Measurements from ENCODE around the gene CHTF18. TPM values are rescaled to one million over a fixed set of nuclear protein-coding genes. Genes with fewer than 3 reads are reported as not detected.

Gene CHTF18
- total RNA-seq, 1 donor from 2014 or later: 4.9 TPM

DNA sequence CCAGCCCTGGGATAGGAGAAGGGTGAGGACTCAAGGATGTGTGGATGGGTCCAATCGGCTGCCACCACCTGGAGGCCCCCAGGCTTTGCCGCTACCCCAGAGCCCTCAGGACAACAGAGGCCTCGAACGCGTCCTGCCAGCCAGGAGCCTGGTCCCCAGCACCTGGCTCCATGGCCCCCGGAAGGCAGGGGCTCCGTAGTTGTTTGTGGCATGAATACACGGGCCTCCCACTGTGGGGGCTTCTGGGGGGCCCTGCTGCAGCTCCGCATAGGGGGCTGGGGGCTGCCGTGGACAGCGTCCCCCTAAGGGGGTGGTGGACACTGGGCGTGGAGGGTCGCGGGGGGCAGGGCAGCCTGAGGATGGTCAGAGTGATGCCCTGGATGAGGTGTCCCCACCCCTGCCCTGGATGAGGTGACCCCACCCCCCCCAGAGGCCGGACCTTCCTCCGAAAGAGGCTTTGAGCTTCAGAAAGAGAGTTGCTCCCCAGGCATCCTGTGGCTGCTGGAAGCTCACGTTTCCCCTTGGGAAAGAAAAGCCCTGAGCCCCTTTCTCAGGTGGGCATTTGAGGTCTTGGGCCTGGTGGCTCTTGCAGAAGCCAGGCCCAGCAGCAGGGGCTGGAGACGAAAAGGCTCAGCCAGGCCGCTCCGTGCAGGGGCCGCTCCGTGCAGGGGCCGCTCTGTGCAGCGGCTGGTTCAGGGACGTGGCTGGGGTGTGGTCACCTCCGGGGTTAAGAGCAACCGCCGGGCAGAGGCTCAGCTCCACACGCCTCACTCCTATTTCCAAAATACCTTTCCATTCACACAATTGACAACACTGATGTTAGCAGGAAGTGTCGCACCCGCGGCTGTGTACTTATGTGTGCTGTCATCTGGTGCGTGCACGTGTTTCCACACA is 52.4 kb downstream of the CHTF18 start:
- H3K4me3 ChIP-seq: no peak overlapping the region
- H3K27me3 ChIP-seq: no peaks in the 10 kb centered on the region
- H3K4me1 ChIP-seq: no peaks in the 10 kb centered on the region
- H3K27ac ChIP-seq: no peak overlapping the region
- intact Hi-C loops (cut with DNase I): no loop called here
- no peak for TF ChIP-seq POLR2A (IDR thresholded peaks at IDR 0.05)
- no peak for TF ChIP-seq POLR2AphosphoS5 (IDR thresholded peaks at IDR 0.05; ENCODE audit: insufficient read depth in 1 of 2, low read depth in 1 of 2)
- TF ChIP-seq, protein P1, sequence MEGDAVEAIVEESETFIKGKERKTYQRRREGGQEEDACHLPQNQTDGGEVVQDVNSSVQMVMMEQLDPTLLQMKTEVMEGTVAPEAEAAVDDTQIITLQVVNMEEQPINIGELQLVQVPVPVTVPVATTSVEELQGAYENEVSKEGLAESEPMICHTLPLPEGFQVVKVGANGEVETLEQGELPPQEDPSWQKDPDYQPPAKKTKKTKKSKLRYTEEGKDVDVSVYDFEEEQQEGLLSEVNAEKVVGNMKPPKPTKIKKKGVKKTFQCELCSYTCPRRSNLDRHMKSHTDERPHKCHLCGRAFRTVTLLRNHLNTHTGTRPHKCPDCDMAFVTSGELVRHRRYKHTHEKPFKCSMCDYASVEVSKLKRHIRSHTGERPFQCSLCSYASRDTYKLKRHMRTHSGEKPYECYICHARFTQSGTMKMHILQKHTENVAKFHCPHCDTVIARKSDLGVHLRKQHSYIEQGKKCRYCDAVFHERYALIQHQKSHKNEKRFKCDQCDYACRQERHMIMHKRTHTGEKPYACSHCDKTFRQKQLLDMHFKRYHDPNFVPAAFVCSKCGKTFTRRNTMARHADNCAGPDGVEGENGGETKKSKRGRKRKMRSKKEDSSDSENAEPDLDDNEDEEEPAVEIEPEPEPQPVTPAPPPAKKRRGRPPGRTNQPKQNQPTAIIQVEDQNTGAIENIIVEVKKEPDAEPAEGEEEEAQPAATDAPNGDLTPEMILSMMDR (IDR thresholded peaks at IDR 0.05): no peak
- H3K9me3 ChIP-seq: peaks cover 13% of the 10 kb centered on the region
- no peaks in the 10 kb centered on the region for H3K36me3 ChIP-seq
- DNase-seq (ENCODE audit: extremely low spot score in 2 of 2): no peak

DNA sequence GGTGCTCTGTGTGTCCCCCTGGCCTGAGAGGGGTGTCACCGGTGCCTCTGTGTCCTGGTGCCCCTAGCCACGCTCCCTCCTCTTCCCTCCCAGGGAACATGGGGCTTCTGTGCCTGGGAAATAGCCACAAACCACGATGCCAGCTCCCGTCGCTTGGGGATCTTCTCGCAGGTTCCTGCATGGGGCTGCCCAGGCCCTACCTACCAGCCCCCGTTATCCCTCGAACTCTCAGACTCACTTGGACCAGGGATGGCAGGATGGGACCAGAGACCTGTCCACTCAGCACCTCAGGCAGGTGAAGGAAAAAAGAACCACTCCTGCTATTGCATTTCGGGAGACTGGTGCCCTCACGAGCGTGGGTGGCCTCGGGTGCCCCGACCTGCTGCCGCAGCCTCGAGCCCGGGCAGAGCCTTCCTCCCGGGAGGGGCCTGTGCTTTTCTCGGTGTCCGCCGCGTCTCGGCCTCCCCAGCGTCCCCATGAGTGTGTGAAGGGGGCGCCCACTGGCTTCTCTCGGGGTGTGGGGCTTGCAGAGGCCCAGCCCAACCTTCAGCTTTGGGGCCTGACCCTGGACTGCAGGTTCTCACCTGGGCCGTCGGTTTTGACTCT is 53.1 kb downstream of the CHTF18 start:
- intact Hi-C loops (cut with DNase I): no loop called here
- H3K4me1 ChIP-seq: no peaks in the 10 kb centered on the region
- DNase-seq (ENCODE audit: extremely low spot score in 2 of 2): no peak
- peaks cover 5% of the 10 kb centered on the region for H3K9me3 ChIP-seq
- no peaks in the 10 kb centered on the region for H3K27me3 ChIP-seq
- H3K4me3 ChIP-seq: no peak overlapping the region
- no peak for TF ChIP-seq POLR2AphosphoS5 (IDR thresholded peaks at IDR 0.05; ENCODE audit: insufficient read depth in 1 of 2, low read depth in 1 of 2)
- TF ChIP-seq POLR2A (IDR thresholded peaks at IDR 0.05): no peak
- TF ChIP-seq, protein P1 (IDR thresholded peaks at IDR 0.05): no peak
- H3K27ac ChIP-seq: no peak overlapping the region
- H3K36me3 ChIP-seq: no peaks in the 10 kb centered on the region

DNA sequence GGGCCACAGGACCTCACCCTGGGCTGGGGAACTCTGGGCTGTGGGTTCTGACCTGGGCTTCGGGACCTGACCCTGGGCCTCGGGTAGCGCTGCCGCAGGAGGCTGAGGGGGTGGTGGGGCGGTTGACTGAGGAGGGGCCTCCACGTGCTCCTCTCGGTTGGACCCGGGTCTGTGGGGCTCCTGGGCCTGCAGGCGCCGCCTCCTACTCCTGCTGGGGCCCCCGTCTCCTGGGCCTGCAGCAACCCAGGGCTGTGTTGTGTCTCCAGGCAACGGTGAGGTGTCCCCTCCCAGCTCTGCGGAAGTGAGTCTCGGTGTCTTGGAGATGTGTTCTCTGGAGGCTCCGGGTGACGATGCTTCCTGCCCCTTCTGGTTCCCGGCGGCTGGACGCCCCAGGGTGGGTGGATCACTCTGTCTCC is 53.6 kb downstream of the CHTF18 start:
- intact Hi-C loops (cut with DNase I): no loop called here
- no peak for TF ChIP-seq POLR2A (IDR thresholded peaks at IDR 0.05)
- TF ChIP-seq POLR2AphosphoS5 (IDR thresholded peaks at IDR 0.05; ENCODE audit: insufficient read depth in 1 of 2, low read depth in 1 of 2): no peak
- TF ChIP-seq, protein P1 (IDR thresholded peaks at IDR 0.05): no peak
- no peak overlapping the region for H3K27ac ChIP-seq
- no peak overlapping the region for H3K4me3 ChIP-seq
- no peaks in the 10 kb centered on the region for H3K27me3 ChIP-seq
- DNase-seq (ENCODE audit: extremely low spot score in 2 of 2): no peak
- H3K4me1 ChIP-seq: no peaks in the 10 kb centered on the region
- peaks cover under 1% of the 10 kb centered on the region for H3K9me3 ChIP-seq
- H3K36me3 ChIP-seq: no peaks in the 10 kb centered on the region

DNA sequence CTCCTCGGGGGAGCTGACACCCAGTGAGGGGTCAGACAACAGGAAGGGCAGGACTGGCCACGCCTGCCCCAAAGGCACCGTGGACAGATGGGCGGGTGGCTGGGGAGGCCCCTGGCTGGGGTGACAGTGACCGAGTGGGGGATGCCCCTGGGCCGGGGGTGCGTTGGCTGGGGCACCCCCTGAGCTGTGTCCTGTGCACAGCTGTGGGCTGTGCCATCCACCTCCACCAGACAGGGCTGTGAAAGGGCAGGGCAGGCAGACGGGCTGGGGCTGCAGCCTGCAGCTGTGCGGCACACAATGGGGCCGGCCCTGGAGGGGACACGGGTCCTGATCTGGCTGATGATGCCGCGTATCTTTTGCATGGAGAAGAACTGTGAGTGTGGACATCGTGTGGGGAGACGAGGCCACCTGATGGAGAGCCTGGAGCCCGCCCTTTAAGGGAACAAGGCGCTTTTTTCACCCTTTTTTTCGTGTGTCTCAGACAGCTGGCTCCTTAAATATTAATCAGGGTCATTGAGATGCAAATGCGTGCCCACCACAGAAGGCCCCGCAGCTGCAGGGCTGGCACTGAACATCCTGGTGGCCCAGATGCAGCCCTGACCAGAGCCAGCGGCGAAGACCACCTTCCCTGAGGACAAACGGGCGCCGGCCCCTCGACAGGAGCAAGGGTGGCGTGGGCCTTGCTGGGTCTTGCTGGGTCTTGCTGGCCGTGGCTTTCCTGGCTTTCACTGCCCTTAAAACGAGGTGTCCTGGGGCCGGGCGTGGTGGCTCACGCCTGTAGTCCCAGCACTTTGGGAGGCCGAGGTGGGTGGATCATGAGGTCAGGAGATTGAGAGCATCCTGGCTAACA is 54.5 kb downstream of the CHTF18 start:
- no peaks in the 10 kb centered on the region for H3K36me3 ChIP-seq
- no peak for TF ChIP-seq POLR2AphosphoS5 (IDR thresholded peaks at IDR 0.05; ENCODE audit: insufficient read depth in 1 of 2, low read depth in 1 of 2)
- H3K4me1 ChIP-seq: no peaks in the 10 kb centered on the region
- intact Hi-C loops (cut with DNase I): no loop called here
- no peak overlapping the region for H3K4me3 ChIP-seq
- no peak overlapping the region for H3K27ac ChIP-seq
- H3K27me3 ChIP-seq: no peaks in the 10 kb centered on the region
- DNase-seq (ENCODE audit: extremely low spot score in 2 of 2): no peak
- H3K9me3 ChIP-seq: no peaks in the 10 kb centered on the region

DNA sequence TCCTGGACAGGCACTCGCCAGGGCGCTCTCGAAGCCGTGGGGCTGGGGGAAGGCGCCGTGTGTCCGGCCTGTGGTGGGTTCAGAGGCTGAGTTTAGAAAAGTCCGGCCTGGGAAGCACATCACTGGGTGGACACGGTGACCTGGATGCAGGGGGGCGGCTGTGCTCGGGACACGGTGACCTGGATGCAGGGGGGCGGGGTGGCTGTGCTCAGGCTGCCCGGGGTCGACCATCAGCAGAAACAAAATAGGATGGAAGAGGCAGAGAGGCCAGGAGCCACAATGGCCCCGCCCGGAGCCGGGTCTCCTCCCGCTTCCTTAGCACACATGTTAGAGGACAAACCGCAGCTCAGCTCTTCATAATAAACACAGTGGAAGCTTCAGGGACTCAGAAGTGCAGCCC is 55.4 kb downstream of the CHTF18 start:
- no peak for DNase-seq (ENCODE audit: extremely low spot score in 2 of 2)
- Histone ChIP-seq H3K9me3 (no peaks in the 10 kb centered on the region), H3K4me3 (no peak overlapping the region), H3K27ac (no peak overlapping the region), H3K36me3 (no peaks in the 10 kb centered on the region), H3K27me3 (no peaks in the 10 kb centered on the region), H3K4me1 (no peaks in the 10 kb centered on the region)
- TF ChIP-seq POLR2AphosphoS5 (IDR thresholded peaks at IDR 0.05; ENCODE audit: insufficient read depth in 1 of 2, low read depth in 1 of 2) (no peak), POLR2A (IDR thresholded peaks at IDR 0.05) (no peak)
- TF ChIP-seq, protein P1 (IDR thresholded peaks at IDR 0.05): no peak
- intact Hi-C loops (cut with DNase I): no loop called here

Measured in vagina (tissue), 2 donors.